ENCODE data around the gene BCOR. TPM values are rescaled to one million over a fixed set of nuclear protein-coding genes. Genes with fewer than 3 reads are reported as not detected.

Gene BCOR
- polyA plus RNA-seq, 1 of the 3 experiments (the other 2 are of a cell fraction): 8.8 TPM

DNA sequence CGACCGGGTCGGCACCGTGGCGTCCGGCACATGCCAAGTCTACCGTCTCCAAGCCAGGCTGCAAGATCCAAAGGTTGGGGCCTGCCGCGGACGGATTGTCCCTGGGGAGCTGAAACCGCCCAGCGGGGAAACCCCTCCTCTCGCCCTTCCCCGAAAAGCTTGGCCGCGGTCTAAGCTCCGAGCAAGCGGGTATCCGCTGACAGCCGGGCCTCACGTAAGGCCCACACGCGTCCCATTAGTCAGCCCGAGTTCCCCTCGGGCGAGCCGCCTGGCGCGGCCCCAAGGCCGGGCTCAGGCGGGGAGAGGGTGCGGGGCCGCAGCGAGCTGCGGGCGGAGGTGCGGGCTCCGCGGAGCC is 6.8 kb upstream of the BCOR start:
- no peaks in the 10 kb centered on the region for H3K36me3 ChIP-seq (replicated peaks in 1 of 2; ENCODE audit: control insufficient read depth in 1 of 2, insufficient read depth in 2 of 2, low read length in 1 of 2)
- H3F3A ChIP-seq (replicated peaks; ENCODE audit: insufficient read depth): peaks cover 13% of the 10 kb centered on the region
- no peak for TF ChIP-seq CHD2 (IDR thresholded peaks at IDR 0.05; ENCODE audit: low read length, partially characterized antibody)
- TF ChIP-seq, protein P1, sequence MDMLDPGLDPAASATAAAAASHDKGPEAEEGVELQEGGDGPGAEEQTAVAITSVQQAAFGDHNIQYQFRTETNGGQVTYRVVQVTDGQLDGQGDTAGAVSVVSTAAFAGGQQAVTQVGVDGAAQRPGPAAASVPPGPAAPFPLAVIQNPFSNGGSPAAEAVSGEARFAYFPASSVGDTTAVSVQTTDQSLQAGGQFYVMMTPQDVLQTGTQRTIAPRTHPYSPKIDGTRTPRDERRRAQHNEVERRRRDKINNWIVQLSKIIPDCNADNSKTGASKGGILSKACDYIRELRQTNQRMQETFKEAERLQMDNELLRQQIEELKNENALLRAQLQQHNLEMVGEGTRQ (IDR thresholded peaks at IDR 0.05; ENCODE audit: borderline replicate concordance, low read depth, low read length): no peak
- TF ChIP-seq, protein P2, sequence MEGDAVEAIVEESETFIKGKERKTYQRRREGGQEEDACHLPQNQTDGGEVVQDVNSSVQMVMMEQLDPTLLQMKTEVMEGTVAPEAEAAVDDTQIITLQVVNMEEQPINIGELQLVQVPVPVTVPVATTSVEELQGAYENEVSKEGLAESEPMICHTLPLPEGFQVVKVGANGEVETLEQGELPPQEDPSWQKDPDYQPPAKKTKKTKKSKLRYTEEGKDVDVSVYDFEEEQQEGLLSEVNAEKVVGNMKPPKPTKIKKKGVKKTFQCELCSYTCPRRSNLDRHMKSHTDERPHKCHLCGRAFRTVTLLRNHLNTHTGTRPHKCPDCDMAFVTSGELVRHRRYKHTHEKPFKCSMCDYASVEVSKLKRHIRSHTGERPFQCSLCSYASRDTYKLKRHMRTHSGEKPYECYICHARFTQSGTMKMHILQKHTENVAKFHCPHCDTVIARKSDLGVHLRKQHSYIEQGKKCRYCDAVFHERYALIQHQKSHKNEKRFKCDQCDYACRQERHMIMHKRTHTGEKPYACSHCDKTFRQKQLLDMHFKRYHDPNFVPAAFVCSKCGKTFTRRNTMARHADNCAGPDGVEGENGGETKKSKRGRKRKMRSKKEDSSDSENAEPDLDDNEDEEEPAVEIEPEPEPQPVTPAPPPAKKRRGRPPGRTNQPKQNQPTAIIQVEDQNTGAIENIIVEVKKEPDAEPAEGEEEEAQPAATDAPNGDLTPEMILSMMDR (IDR thresholded peaks at IDR 0.05): no peak
- no peak for TF ChIP-seq RFX5 (IDR thresholded peaks at IDR 0.05; ENCODE audit: low read length)
- no peak for TF ChIP-seq FOXM1 (IDR thresholded peaks at IDR 0.05; ENCODE audit: low read depth)
- TF ChIP-seq, protein P3, sequence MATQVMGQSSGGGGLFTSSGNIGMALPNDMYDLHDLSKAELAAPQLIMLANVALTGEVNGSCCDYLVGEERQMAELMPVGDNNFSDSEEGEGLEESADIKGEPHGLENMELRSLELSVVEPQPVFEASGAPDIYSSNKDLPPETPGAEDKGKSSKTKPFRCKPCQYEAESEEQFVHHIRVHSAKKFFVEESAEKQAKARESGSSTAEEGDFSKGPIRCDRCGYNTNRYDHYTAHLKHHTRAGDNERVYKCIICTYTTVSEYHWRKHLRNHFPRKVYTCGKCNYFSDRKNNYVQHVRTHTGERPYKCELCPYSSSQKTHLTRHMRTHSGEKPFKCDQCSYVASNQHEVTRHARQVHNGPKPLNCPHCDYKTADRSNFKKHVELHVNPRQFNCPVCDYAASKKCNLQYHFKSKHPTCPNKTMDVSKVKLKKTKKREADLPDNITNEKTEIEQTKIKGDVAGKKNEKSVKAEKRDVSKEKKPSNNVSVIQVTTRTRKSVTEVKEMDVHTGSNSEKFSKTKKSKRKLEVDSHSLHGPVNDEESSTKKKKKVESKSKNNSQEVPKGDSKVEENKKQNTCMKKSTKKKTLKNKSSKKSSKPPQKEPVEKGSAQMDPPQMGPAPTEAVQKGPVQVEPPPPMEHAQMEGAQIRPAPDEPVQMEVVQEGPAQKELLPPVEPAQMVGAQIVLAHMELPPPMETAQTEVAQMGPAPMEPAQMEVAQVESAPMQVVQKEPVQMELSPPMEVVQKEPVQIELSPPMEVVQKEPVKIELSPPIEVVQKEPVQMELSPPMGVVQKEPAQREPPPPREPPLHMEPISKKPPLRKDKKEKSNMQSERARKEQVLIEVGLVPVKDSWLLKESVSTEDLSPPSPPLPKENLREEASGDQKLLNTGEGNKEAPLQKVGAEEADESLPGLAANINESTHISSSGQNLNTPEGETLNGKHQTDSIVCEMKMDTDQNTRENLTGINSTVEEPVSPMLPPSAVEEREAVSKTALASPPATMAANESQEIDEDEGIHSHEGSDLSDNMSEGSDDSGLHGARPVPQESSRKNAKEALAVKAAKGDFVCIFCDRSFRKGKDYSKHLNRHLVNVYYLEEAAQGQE (IDR thresholded peaks at IDR 0.05; ENCODE audit: low read depth, low read length): no peak
- no peak for TF ChIP-seq NFIC (IDR thresholded peaks at IDR 0.05; ENCODE audit: borderline replicate concordance)
- no peak for TF ChIP-seq POLR2AphosphoS5 (IDR thresholded peaks at IDR 0.05; ENCODE audit: low read depth, low read length)
- no peak for TF ChIP-seq TEAD4 (IDR thresholded peaks at IDR 0.05; ENCODE audit: borderline replicate concordance, insufficient read depth)
- no peak for TF ChIP-seq FOXJ3 (CRISPR knock-in tag; IDR thresholded peaks at IDR 0.05)
- TF ChIP-seq, protein P4, sequence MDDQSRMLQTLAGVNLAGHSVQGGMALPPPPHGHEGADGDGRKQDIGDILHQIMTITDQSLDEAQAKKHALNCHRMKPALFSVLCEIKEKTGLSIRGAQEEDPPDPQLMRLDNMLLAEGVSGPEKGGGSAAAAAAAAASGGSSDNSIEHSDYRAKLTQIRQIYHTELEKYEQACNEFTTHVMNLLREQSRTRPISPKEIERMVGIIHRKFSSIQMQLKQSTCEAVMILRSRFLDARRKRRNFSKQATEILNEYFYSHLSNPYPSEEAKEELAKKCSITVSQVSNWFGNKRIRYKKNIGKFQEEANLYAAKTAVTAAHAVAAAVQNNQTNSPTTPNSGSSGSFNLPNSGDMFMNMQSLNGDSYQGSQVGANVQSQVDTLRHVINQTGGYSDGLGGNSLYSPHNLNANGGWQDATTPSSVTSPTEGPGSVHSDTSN (IDR thresholded peaks at IDR 0.05): no peak
- no peak for TF ChIP-seq JUND (IDR thresholded peaks at IDR 0.05)
- no peak for TF ChIP-seq SMC3 (IDR thresholded peaks at IDR 0.05; ENCODE audit: low read depth, low read length)
- TF ChIP-seq EZH2phosphoT487 (IDR thresholded peaks at IDR 0.05; ENCODE audit: borderline replicate concordance, low read depth): no peak
- TF ChIP-seq, protein P5, sequence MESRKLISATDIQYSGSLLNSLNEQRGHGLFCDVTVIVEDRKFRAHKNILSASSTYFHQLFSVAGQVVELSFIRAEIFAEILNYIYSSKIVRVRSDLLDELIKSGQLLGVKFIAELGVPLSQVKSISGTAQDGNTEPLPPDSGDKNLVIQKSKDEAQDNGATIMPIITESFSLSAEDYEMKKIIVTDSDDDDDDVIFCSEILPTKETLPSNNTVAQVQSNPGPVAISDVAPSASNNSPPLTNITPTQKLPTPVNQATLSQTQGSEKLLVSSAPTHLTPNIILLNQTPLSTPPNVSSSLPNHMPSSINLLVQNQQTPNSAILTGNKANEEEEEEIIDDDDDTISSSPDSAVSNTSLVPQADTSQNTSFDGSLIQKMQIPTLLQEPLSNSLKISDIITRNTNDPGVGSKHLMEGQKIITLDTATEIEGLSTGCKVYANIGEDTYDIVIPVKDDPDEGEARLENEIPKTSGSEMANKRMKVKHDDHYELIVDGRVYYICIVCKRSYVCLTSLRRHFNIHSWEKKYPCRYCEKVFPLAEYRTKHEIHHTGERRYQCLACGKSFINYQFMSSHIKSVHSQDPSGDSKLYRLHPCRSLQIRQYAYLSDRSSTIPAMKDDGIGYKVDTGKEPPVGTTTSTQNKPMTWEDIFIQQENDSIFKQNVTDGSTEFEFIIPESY (IDR thresholded peaks at IDR 0.05; ENCODE audit: borderline replicate concordance, low read depth): no peak
- TF ChIP-seq MXI1 (IDR thresholded peaks at IDR 0.05; ENCODE audit: low read depth, low read length): no peak
- no peaks in the 10 kb centered on the region for H3K9me2 ChIP-seq
- DNase-seq: peak; percentile 60
- POLR2A ChIA-PET: interaction anchor here (0.6 to 2.4 kb wide), 8 partner anchors 40 to 950 kb away, joined by 3 to 8 read pairs (median 4); no protein-coding TSS in a partner anchor
- peak overlapping the region; percentile 63; the same call in 1 of the 2 replicates for H3K9ac ChIP-seq
- peak overlapping the region; percentile 81; the same call in 1 of the 2 replicates for H3K4me2 ChIP-seq
- CTCF ChIA-PET: interaction anchor here (0.6 to 1.6 kb wide), 3 partner anchors 9 to 41 kb away, joined by 3 to 5 read pairs (median 4); no protein-coding TSS in a partner anchor
- no peaks in the 10 kb centered on the region for H3K9me3 ChIP-seq
- WGBS (ENCODE audit: low lambda C conversion rate): 1% methylated on average over 13 of the region's 39 CpGs
- no peak overlapping the region for H2AFZ ChIP-seq (ENCODE audit: low read depth)
- H3K4me1 ChIP-seq (ENCODE audit: control insufficient read depth in 1 of 2, insufficient read depth in 2 of 2, low read depth in 1 of 2, low read length in 1 of 2): peaks cover 7 to 41% of the 10 kb centered on the region in 2 experiments; a peak in 2 of 4 replicates
- H3K4me3 ChIP-seq (ENCODE audit: low read depth in 2 of 2, low read length in 1 of 2): peak overlapping the region; percentile 54 to 61; a peak in 3 of 4 replicates
- H3K27ac ChIP-seq (ENCODE audit: low read depth in 2 of 2, low read length in 1 of 2): peak overlapping the region in 1 of 2 experiments; percentile 93; a peak in 2 of 4 replicates
- no peaks in the 10 kb centered on the region for H4K20me1 ChIP-seq (ENCODE audit: insufficient read depth)
- H3K27me3 ChIP-seq (ENCODE audit: insufficient read depth): peaks cover 43% of the 10 kb centered on the region; the same call in 1 of the 2 replicates
- no peaks in the 10 kb centered on the region for H3K79me2 ChIP-seq (ENCODE audit: insufficient read depth)
